GM12878 (cell line): ENCODE measurements around the gene SLITRK1.

ENCODE experiments used
- EP300 ChIP-seq, 2 experiments: fragments of 150-350 bp in 1 of 2; IDR thresholded peaks; 2 replicates each; pipeline ENCODE4 v1.6.1; 2011 to 2012; ENCODE audit warnings: low read depth in 2 of 2, low read length in 2 of 2, borderline replicate concordance in 1 of 2, improper control_type of control experiment in 1 of 2, inconsistent platforms in 1 of 2; ENCODE audit not compliant: control insufficient read depth in 1 of 2
- TF ChIP-seq, protein P1 (sequence below): fragments of 450-650 bp; IDR thresholded peaks from 2 replicates; pipeline ENCODE4 v1.6.1; 2014; ENCODE audit warnings: mild to moderate bottlenecking

DNA sequence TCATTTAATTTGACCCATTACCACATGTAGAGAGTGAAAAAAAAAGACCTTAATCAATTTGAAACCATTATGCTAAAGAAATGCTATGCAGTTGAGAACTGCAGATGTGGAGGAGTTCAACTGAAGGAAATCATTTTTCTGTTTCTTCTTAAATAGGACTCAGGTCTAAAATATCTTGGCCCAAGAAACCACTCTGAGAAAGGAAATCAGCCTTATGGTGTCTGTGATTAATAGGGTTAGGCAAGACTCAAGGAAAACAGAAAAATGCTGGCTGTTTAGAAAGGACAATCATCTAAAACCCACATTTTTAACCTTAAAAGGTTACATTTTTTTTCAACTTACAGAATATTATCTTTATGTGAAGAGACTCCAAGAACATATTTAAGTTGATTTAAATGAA, 1.9 kb upstream of the SLITRK1 start:
- TF ChIP-seq EP300 (IDR thresholded peaks at IDR 0.05; ENCODE audit: borderline replicate concordance in 1 of 2, control insufficient read depth in 1 of 2, low read depth in 2 of 2, low read length in 2 of 2), result no peak
- TF ChIP-seq, protein P1, sequence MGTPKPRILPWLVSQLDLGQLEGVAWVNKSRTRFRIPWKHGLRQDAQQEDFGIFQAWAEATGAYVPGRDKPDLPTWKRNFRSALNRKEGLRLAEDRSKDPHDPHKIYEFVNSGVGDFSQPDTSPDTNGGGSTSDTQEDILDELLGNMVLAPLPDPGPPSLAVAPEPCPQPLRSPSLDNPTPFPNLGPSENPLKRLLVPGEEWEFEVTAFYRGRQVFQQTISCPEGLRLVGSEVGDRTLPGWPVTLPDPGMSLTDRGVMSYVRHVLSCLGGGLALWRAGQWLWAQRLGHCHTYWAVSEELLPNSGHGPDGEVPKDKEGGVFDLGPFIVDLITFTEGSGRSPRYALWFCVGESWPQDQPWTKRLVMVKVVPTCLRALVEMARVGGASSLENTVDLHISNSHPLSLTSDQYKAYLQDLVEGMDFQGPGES, result no peak
